ENCODE results near the gene SLC18A3.
A peak's percentile ranks its signal among the peaks of the same experiment; 100 is the strongest.

The SLC18A3 gene

GRCh38 chr10:49600046-49600445 lies 10.1 kb upstream of the SLC18A3 start:
- H3K9me3 Mint-ChIP-seq = no peaks in the 10 kb centered on the region
- no peak overlapping the region for H3K27ac Mint-ChIP-seq
- no peak overlapping the region for H3K4me3 Mint-ChIP-seq
- no peak for DNase-seq (ENCODE audit: low spot score)
- no peaks in the 10 kb centered on the region for H3K36me3 Mint-ChIP-seq (ENCODE audit: low read depth)
- H3K4me1 Mint-ChIP-seq (ENCODE audit: low read depth) = no peaks in the 10 kb centered on the region
- peaks cover 7% of the 10 kb centered on the region for H3K27me3 Mint-ChIP-seq (ENCODE audit: low read depth)

- Mint-ChIP-seq H3K4me1 (ENCODE audit: low read depth) (no peaks in the 10 kb centered on the region), H3K27me3 (ENCODE audit: low read depth) (peaks cover 10% of the 10 kb centered on the region), H3K4me3 (no peak overlapping the region), H3K27ac (no peak overlapping the region), H3K9me3 (no peaks in the 10 kb centered on the region), H3K36me3 (ENCODE audit: low read depth) (no peaks in the 10 kb centered on the region)
- DNase-seq (ENCODE audit: low spot score) = no peak
Observed at GRCh38 chr10:49600781-49601400, 9.2 kb upstream of the SLC18A3 start.

DNA sequence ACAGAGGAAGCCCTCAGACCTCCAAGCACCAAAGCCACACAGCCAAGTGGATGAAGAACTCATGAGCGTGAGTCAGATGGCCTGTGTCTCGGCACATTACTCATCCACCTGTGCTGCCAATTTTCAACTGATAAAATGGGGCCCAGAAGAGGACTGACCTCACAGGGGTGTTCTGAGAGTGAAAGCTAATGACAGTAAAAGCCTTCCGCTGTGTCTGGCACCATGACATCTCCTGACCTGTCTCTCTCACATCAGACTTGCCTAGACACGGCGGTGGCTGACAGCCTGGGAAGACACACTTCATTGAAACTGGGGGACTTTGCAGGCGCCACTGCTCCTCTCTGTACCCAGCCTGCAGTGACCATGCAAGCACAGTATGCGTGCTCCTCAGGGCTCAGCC lies 8.3 kb upstream of the SLC18A3 start:
- no peak for DNase-seq (ENCODE audit: low spot score)
- Mint-ChIP-seq H3K27me3 (ENCODE audit: low read depth) (peaks cover 13% of the 10 kb centered on the region), H3K36me3 (ENCODE audit: low read depth) (no peaks in the 10 kb centered on the region), H3K27ac (no peak overlapping the region), H3K9me3 (no peaks in the 10 kb centered on the region), H3K4me1 (ENCODE audit: low read depth) (peaks cover 1% of the 10 kb centered on the region), H3K4me3 (no peak overlapping the region)

DNA sequence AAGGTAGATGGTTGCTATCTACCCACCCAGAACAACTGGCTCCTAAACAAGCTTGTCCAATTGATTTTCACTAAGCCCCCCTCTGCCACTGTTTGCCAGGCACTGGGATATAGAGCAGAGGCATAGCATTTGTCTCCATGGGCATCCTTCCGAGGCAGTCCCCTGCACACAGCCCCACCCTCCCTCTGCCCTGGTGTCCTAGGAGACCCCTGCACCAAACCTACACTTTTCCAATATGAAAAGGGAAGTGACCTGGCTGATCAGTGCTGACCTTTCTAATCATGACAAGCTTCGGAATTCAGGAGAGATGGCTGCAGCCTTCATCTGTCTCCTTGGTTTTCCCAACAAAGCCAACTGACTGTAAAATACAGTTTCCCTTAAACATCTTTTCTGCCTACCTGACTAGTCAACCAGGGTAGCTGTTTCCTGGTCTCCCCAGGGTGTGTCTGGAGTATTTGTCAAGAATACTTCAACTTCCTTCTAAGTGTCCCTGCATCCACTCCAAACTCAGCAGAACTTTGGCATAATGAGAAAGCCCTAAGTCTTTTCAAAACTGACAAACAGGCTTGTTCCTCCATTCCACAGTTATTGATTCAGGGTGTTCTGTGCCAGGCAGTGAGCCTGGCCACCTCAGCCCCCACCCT lies 7.6 kb upstream of the SLC18A3 start:
- Mint-ChIP-seq H3K27ac (no peak overlapping the region), H3K4me3 (no peak overlapping the region), H3K9me3 (no peaks in the 10 kb centered on the region), H3K4me1 (ENCODE audit: low read depth) (peaks cover 2% of the 10 kb centered on the region), H3K36me3 (ENCODE audit: low read depth) (no peaks in the 10 kb centered on the region), H3K27me3 (ENCODE audit: low read depth) (peaks cover 19% of the 10 kb centered on the region)
- DNase-seq (ENCODE audit: low spot score) = no peak

- no peak for DNase-seq (ENCODE audit: low spot score)
- H3K4me3 Mint-ChIP-seq = no peak overlapping the region
- H3K27me3 Mint-ChIP-seq (ENCODE audit: low read depth) = peaks cover 40% of the 10 kb centered on the region
- H3K4me1 Mint-ChIP-seq (ENCODE audit: low read depth) = peaks cover 2% of the 10 kb centered on the region
- no peaks in the 10 kb centered on the region for H3K9me3 Mint-ChIP-seq
- no peaks in the 10 kb centered on the region for H3K36me3 Mint-ChIP-seq (ENCODE audit: low read depth)
- H3K27ac Mint-ChIP-seq = no peak overlapping the region
Observed at GRCh38 chr10:49605216-49605938, 4.7 kb upstream of the SLC18A3 start.

- H3K27ac Mint-ChIP-seq = no peak overlapping the region
- H3K27me3 Mint-ChIP-seq (ENCODE audit: low read depth) = peaks cover 43% of the 10 kb centered on the region
- no peak for DNase-seq (ENCODE audit: low spot score)
- H3K4me3 Mint-ChIP-seq = no peak overlapping the region
- H3K4me1 Mint-ChIP-seq (ENCODE audit: low read depth) = peaks cover 2% of the 10 kb centered on the region
- no peaks in the 10 kb centered on the region for H3K9me3 Mint-ChIP-seq
- H3K36me3 Mint-ChIP-seq (ENCODE audit: low read depth) = no peaks in the 10 kb centered on the region
Observed at GRCh38 chr10:49605939-49606509, 4.1 kb upstream of the SLC18A3 start.

DNA sequence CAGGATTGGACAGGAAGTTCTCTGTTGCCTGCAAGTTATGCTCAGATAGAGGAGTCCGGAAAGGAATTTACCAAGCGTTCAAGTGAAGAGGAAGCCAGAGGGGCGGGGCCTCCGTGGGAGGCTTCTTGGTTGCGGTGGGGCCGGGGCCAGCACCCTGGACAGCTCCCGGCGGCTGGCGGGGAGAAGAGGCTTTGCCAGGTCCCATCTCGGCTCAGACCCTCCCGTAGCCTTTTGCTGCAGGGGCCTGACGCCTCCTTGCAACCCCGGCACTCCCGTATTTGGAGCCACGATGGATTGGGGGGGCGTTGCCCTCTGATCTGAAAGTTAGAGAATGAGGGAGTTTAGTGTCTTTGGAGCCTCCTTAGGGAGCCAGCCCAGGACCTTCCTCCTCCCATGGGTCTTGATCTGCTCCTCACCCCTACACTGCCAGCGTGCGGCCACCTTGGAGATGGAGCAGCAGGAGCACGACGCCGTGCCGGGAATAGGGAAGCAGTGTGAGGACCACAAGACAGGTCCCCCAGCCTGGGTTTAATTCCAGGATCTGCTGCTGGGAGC lies 3.1 kb upstream of the SLC18A3 start:
- H3K4me3 Mint-ChIP-seq = no peak overlapping the region

GRCh38 chr10:49608166-49609005 lies 1.7 kb upstream of the SLC18A3 start:
- H3K9me3 Mint-ChIP-seq = no peaks in the 10 kb centered on the region
- H3K27ac Mint-ChIP-seq = no peak overlapping the region
- peaks cover 1% of the 10 kb centered on the region for H3K36me3 Mint-ChIP-seq (ENCODE audit: low read depth)
- H3K4me1 Mint-ChIP-seq (ENCODE audit: low read depth) = peaks cover 7% of the 10 kb centered on the region
- H3K27me3 Mint-ChIP-seq (ENCODE audit: low read depth) = peaks cover 64% of the 10 kb centered on the region
- DNase-seq (ENCODE audit: low spot score) = no peak
- H3K4me3 Mint-ChIP-seq = no peak overlapping the region

More for the DNA sequence above, 3.1 kb upstream of the SLC18A3 start:
- DNase-seq (ENCODE audit: low spot score) = peak; percentile 80
- Mint-ChIP-seq H3K27ac (no peak overlapping the region), H3K36me3 (ENCODE audit: low read depth) (no peaks in the 10 kb centered on the region), H3K4me1 (ENCODE audit: low read depth) (peaks cover 4% of the 10 kb centered on the region), H3K27me3 (ENCODE audit: low read depth) (peaks cover 51% of the 10 kb centered on the region), H3K9me3 (no peaks in the 10 kb centered on the region)

GRCh38 chr10:49609006-49609282 lies 1.2 kb upstream of the SLC18A3 start:
- Mint-ChIP-seq H3K27me3 (ENCODE audit: low read depth) (peaks cover 67% of the 10 kb centered on the region), H3K36me3 (ENCODE audit: low read depth) (peaks cover 1% of the 10 kb centered on the region), H3K27ac (no peak overlapping the region), H3K4me1 (ENCODE audit: low read depth) (peaks cover 7% of the 10 kb centered on the region), H3K4me3 (no peak overlapping the region), H3K9me3 (no peaks in the 10 kb centered on the region)
- no peak for DNase-seq (ENCODE audit: low spot score)

- Mint-ChIP-seq H3K9me3 (no peaks in the 10 kb centered on the region), H3K4me3 (no peak overlapping the region), H3K27ac (no peak overlapping the region), H3K36me3 (ENCODE audit: low read depth) (peaks cover 1% of the 10 kb centered on the region), H3K27me3 (ENCODE audit: low read depth) (peaks cover 67% of the 10 kb centered on the region), H3K4me1 (ENCODE audit: low read depth) (peaks cover 7% of the 10 kb centered on the region)
- no peak for DNase-seq (ENCODE audit: low spot score)
Observed at GRCh38 chr10:49609283-49610113, 612 bp upstream of the SLC18A3 start.

GRCh38 chr10:49610458-49611165 lies 502 bp downstream of the SLC18A3 start:
- H3K27me3 Mint-ChIP-seq (ENCODE audit: low read depth) = peaks cover 73% of the 10 kb centered on the region
- no peak overlapping the region for H3K27ac Mint-ChIP-seq
- peaks cover 7% of the 10 kb centered on the region for H3K4me1 Mint-ChIP-seq (ENCODE audit: low read depth)
- H3K4me3 Mint-ChIP-seq = no peak overlapping the region
- no peaks in the 10 kb centered on the region for H3K9me3 Mint-ChIP-seq
- DNase-seq (ENCODE audit: low spot score) = no peak
- H3K36me3 Mint-ChIP-seq (ENCODE audit: low read depth) = peaks cover 1% of the 10 kb centered on the region

- DNase-seq (ENCODE audit: low spot score) = no peak
- H3K4me3 Mint-ChIP-seq = no peak overlapping the region
- peaks cover 7% of the 10 kb centered on the region for H3K4me1 Mint-ChIP-seq (ENCODE audit: low read depth)
- no peak overlapping the region for H3K27ac Mint-ChIP-seq
- H3K9me3 Mint-ChIP-seq = no peaks in the 10 kb centered on the region
- peaks cover 1% of the 10 kb centered on the region for H3K36me3 Mint-ChIP-seq (ENCODE audit: low read depth)
- peaks cover 76% of the 10 kb centered on the region for H3K27me3 Mint-ChIP-seq (ENCODE audit: low read depth)
Observed at GRCh38 chr10:49611166-49611815, 1.2 kb downstream of the SLC18A3 start.

Measured in T-helper 2 cell treated with Interferon-gamma antibody and Interleukin-4, amounts not matched to agents 5 μg/mL and 100 μg/mL, for 36 hours (primary cell).